HG02798 (cell line): ENCODE results near the gene DOCK11.

Experiments used
- ATAC-seq: cut with Tn5 transposase; IDR thresholded peaks from one replicate; pipeline ENCODE4 v1.9.1; 2021; ENCODE audit warnings: mild to moderate bottlenecking; ENCODE audit not compliant: unreplicated experiment, poor library complexity

Gene DOCK11

DNA sequence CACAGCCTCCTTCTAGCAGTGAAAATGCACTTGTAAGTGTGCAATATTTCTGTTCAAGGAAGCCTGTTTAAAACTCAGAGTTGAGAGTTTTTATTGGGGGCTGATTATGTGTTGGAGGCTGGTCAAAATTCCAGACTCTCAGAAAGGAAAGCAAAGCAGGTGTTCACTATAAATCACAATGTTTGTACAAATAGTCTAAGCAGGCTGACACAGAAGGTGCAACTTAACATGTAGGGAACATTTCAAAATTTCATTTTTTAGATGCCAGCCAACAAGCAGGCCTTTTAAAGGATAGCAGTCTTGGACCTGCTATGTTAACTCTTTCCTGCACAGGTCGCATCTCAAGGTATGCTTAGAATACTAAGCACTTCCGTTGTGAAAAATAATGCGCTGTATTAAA, 119.5 kb downstream of the DOCK11 start:
- no peak for ATAC-seq

DNA sequence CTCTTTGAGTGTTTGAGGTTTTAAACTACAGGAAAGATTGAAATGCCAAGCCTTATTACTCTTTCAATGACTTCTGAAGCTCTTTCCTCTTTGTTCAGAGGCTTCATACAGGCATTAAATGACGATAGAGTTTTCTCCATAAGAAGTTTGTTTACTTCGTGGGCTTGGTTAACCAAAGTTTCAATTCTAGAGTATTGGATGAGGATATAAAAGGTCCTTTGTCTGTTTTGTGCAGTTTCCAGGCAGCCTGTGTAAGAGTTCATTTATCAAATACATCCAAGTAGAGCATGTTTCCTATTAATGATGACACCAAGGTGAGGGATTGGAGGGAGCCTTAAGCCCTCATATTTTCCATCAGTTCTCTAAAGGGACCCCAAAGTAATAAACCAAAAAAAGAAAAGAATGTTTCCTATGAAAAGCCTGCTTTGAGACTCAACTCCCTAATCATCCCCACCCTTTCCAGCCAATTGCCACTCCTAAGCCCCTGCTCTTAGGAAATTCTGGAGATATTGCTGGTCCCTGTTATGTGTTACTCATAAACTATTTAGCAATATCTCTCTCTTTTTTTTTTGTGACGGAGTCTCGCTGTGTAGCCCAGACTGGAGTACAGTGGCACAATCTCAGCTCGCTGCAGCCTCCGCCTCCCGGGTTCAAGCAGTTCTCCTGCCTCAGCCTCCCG, 125.6 kb downstream of the DOCK11 start:
- ATAC-seq: no peak

DNA sequence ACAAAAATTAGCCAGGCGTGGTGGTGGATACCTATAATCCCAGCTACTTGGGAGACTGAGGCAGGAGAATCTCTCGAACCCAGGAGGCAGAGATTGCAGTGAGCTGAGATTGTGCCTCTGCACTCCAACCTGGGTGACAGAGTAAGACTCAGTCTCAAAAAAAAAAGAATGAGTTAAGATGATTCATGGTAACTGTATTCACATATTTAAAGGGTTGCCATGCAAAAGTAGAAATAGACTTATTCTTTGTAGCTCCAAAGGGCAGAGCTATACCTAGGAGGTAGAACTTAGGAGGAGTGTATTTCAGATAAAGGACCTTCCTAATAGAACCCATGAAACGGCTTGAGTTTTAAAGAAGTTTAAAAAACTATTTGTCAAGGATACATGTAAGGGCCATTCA, 127.4 kb downstream of the DOCK11 start:
- no peak for ATAC-seq

DNA sequence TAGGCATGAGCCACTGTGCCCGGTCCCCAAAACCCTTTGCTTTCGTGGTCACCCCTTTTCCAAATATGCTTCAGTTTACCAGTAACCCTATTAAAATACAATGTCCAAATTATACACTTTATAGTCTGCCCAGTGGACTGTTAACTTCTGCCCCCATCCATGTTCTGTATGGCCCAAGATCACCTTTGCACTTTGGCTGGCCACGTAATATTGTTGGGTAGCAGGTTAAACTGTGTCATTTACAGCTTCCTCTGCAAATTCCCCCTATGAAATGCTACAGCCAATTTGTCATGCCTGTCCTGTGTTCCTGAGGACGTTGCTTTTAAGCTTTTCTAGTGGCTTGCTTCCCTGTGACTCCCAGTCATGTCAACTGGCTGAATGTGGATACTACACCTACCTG, 130.7 kb downstream of the DOCK11 start:
- ATAC-seq: no peak

DNA sequence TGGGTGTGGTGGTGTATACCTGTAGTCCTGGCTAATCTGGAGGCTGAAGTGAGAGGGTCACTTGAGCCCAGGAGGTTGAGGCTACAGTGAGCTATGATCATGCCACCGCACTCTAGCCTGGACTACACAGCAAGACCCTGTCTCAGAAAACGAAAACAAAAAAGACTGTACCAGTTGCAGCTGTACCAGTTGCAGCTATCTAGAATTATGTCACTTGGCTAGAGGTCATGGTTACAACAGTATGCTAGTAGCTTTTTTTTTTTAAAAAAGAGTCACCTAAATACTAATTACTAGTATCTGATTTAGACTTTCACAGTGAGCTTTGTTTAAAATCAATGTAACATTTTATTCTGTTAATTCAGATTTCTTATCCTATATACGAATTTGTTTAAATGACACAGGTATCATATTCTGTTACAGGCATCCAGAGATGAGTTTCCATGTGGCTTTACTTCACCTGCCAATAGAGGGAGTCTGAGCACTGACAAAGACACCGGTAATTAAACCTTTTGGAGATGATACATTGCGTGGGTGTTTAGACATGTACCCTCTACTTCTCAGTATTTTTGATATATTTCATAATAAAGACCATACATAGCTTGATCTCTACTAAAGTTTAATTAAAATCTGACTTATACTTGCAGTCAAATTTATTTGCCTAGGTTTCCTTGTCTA, 131.6 kb downstream of the DOCK11 start:
- no peak for ATAC-seq

DNA sequence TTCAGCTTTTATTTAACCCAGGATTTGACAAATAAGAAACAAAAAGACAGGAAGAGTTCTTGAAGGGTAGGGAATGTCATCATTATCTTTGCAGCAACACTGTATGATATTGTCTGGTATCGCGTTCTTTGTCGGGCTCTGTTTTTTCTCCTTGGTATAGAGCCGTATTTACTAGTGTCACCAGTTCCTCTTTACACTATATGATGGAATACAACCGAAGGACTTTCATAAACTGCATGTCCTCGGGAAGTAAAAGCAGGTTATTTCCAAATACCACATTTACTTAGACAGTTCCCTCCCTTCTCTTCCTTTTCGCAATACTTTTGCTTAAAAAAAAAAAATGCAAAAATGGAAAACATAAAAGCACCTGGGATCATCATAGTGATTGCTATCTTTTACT, 135.2 kb downstream of the DOCK11 start:
- no peak for ATAC-seq

DNA sequence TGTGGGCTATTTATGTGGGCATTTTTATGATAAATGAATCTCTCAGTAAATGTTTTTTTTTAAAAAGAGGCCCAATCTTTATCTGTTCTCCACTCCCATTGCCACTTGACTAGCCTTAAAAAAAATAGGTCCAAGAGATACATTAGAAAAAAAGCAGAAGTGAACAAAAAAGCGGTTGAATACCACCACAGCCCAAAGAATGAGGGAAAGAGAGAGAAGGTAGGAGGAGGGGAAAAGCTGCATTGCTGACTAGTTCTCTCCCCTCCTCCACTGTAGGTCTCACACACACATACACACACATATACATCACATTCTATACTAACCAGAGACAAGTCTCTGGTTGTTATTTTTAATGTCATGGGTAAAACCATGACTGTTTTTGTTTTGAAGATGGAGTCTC, 136.0 kb downstream of the DOCK11 start:
- peak; percentile 45 for ATAC-seq

DNA sequence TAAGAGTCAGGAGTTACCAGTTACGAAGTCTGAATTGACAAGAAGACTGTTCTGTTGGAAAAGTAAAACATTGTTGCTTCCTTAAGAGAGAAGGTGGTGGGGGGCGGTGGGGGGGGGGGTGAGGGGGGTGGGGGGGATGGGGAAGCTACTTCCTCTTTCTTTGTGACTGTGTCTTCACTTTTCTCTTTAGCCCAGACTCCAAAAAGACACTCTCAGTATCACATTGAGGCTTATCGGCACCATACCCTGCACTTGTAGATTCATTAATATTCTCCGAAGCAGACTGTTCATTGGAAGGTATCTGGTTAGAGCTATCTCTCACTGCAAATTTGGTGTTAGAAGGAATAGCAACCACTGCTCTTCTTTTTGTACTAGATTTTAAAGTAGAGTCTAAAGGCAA, 137.2 kb downstream of the DOCK11 start:
- ATAC-seq: no peak

DNA sequence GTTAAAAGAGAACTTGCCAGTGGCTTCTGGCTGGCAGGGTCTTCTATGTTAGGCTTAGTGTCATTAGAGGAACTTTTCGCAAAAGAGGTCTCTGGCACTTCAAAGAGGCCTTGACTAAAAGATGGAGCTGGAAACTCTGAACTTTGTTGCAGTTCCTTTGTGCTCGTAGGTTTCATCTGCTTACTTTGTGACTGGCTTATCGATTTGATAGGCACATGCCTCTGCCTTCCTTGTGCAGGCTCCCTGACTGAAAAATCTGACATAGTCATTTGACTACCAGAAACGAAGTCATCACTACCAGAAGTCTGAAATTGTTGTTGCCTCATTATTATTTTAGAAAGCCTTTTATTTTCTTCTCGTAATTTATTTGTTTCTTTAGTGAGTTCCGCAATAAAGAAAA, 137.9 kb downstream of the DOCK11 start:
- no peak for ATAC-seq

DNA sequence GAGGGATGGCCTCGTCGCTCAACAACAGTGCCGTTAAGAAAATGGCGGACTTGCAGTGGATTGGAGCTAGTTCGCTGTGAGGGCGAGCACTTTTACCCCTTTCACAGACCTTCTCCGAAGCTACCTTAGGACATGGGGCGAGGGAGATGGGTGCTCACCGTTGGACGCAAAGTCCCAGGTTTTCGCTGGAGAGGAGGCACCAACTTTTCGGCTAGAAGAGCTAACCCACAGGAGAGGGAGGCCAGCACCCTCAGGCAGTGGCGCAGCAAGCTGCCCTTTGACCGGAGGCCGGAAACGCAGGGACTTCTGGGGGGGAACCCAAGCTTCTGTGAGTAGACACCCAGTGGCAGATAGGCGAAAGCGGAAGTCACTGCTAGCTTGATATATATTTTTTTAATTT, 138.7 kb downstream of the DOCK11 start:
- ATAC-seq: no peak

DNA sequence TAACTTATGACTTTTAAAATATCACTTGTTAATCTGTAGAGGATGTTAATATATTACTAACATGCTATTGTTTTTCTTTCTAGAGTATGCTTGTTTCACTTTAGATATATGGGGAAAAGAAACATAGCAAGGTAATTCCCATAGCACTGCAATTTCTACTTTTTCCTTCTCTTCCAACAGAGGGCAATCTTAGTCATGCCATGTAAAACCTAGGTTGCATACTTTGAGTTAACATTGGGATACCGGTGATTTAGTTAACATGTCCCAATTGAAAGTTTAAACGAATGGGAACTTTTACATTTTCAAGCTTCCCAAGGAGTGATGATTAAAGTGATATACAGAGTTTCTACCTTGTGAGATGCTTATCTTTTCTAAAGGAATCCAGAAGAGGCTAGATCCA, 142.4 kb downstream of the DOCK11 start:
- no peak for ATAC-seq

DNA sequence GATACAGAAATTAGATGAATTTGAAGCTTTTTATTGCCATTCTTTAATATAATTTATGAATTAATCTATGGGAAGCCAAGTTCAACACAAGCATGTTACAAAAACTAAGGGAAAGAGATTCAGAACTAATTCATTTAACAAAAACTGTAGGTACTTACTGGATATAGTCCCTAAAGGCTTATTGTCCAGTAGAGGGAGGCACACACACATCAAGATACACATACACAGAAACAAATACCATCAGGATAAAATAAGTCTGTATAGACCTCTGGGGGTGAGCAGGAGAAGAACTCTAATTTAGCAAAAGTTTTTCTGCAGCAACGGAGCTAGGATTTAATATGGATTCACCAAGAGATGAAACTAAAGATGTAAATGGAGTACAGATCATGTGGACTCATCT, 148.8 kb downstream of the DOCK11 start:
- ATAC-seq: no peak

DNA sequence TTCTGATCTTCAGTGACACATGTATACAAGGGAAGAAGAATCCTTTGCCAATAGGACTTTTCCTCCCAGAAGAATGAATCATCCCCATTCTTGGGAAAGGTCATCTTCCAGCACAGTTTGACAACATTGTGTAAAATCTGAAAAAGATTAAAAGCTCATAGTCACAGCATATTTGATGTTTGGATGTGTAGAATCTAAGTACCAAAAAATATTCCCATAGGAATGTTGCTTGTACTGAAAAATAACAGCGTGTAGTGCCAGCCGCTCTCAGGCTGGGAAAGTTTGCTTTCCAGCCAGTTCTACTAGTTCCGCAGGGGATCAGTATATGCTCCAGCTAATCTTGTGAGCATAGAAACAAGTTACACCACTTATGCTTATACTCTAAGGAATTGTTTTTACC, 157.1 kb downstream of the DOCK11 start:
- no peak for ATAC-seq

DNA sequence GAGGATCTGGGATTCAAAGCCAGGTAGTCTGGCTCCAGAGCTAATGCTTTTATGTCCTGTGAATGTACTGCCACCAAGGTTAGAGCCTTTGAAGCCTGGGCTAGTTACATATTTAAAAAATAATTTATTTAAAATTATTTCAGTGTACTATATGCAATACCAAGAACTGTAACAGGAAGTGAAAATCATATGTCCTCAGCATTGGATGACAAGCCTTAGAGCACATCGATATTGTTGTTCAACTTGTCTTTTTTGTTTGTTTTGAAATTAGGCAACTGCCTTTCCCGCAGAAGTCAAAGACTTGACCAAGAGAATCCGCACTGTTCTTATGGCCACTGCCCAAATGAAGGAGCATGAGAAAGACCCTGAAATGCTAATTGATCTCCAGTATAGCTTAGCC, 158.7 kb downstream of the DOCK11 start:
- no peak for ATAC-seq

DNA sequence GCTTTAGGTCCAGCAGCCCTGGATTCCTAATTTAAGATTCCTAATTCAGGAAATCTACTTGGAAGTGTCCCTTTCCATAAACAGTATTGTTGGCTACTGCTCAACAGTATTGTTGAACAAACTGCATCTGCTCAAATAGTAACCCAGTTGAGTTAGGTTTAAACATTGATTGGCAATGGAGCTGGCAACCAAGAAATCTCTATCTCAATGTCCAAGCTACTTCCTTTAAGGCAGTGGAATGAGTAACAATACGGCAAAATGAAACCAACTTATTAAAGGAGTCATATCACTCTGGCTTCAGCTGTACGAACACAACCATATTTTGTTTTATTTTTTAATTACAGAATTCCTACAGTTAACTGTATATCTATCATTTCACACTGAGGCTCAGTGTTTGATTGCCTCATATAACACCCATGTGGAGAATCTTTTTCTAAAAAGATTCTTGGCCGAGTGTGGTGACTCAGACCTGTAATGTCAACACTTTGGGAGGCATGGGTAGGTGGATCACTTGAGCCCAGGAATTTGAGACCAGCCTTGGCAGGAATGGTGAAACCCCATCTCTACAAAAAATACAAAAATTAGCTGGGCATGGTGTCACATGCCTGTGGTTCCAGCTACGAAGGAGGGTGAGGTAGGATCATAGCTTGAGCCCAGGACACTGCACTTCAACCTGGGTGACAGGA, 160.1 kb downstream of the DOCK11 start:
- ATAC-seq: no peak

DNA sequence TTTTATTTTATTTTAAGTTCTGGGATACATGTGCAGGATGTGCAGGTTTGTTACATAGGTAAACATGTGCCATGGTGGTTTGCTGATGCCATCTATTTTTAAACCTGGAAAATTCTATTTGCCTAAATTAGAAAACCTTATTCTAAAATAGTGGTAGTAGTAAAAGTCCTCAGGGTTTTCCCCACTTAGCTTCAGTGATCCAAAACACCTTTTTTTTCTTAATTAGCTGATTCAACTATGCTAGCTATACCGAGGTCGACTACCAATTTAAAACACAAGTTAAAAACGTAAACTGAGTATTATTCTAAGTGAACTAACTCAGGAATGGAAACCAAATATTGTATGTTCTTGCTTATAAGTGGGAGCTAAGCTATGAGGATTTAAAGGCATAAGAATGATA, 161.8 kb downstream of the DOCK11 start:
- no peak for ATAC-seq

DNA sequence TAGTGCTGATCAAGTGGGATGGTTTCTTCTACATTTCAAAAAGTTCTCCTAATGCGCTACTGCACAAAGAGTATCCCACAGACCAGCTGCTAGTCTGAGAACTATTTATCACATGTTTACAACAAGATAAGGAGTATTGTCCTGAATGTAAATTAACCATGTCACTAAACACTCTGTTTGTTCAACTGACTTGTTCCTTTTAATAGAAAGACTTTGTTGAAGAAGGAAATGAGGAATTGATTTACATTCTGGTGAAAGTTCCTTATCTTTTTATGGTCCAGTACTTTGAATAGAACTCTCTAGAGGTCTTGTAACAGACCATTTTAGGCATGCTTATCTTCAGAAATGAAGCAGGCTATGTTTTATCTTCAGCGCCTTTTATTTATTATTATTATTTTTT, 164.5 kb downstream of the DOCK11 start:
- no peak for ATAC-seq

DNA sequence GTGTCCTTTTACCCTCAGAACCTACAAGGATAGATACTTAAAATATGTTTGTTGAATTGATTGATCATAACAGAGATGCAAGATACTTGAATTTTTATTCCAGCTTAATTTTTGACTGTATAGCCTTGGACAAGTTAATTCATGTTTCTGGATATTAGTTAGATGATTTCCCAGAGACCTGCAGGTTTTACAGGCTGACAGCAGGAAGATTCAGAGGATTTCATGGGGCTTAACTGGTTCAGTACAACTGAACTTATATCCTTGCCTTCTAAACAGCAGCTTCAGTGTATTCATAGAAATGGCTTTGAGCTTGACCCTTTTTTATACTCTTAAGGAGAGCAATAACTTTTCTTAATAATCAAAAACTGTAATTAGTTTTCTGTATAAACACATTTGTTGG, 169.6 kb downstream of the DOCK11 start:
- ATAC-seq: no peak

DNA sequence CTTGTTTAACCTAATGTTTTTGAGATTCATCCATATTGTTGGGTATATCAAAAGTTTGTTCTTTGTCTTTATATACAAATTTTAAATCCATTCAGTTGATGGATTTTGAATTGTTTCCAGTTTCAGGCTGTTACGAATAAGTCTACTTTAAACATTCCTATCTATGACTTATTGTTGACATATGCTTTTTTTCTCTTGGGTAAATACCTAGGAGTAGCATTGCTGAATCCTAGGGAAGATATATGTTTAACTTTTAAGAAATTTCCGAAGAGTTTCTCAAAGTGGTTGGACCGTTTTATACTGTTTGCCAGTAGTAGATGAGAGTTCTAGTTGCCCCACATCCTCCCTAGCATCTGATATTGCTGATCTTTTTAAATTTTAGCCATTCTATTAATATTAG, 170.9 kb downstream of the DOCK11 start:
- no peak for ATAC-seq

DNA sequence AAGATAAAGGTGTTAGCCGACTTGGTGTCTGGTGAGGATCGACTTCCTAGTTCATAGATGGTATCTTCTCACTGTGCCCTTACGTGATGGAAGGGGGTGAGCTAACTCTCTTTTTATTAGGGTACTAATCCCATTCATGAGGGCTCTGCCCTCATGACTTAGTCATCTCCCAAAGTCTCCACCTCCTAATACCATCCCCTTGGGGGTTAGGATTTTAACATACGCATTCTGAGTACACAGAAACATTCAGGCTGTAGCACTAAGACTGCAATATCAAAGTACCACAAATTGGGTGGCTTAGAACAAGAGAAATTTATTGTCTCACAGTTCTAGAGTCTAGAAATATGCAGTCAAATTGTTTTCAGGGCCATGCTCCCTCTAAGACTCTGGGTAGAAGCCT, 173.8 kb downstream of the DOCK11 start:
- no peak for ATAC-seq

DNA sequence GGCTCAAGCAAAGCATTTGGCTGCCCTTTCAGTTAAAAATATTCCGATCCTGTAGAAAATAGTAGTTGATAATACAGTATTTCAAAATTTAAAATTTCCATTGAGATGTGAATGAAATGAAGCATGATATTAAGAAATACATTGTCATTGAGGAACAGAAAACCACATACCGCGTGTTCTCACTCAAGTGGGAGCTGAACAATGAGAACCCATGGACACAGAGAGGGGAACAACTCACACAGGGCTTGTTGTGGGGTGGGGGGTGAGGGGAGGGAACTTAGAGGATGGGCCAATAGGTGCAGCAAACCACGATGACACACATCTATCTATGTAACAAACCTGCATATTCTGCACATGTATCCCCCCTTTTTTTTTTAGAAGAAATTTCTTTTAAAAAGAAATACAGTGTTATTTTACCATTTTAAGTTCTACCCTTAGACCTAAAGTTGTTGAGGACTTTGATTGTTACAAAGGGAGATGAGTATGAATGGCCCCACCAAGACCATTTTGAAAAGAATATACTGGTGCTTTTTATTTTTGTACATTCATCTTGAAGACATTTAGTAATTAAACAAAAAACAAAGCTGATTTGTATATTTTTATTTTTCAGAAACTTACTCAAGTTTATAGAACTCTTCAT, 179.8 kb downstream of the DOCK11 start:
- ATAC-seq: no peak
